Gastroesophageal sphincter (tissue), 3 donors: ENCODE data around the gene CELSR2.

Experiments
- POLR2A ChIP-seq, 2 donors: fragments of 450-650 bp; IDR thresholded peaks; one replicate each; pipeline ENCODE4 v1.6.1; 2017; ENCODE audit warnings: antibody characterized with exemption in 2 of 2, mild to moderate bottlenecking in 2 of 2, moderate library complexity in 1 of 2
- TF ChIP-seq, protein P1 (sequence below), 4 experiments: fragments of 200-600 bp in 2 of 4; fragments of 450-650 bp in 2 of 4; sonication (generic) in 1 of 4; IDR thresholded peaks; one replicate each; pipeline ENCODE4 v1.5.1; 2017 to 2019; ENCODE audit warnings: antibody characterized with exemption in 4 of 4, mild to moderate bottlenecking in 2 of 4, moderate library complexity in 2 of 4

DNA sequence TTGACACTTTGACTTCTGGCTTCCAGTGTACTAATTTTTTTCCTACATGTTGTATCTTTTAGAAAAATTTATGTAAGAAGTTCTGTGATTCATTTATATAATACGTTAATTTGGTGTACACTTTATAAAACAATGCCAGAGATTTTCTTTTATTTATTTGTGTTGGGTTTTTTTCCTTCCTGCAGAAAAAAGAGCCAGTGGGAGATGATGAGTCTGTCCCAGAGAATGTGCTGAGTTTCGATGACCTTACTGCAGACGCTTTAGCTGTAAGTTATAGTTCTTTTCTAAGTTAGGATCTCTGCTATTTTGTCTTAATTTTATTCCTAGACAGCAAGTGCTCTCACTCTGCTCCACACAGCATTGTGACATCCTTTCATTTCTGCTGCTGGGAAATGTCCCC, 21.2 kb upstream of the CELSR2 start:
- TF ChIP-seq, protein P1, sequence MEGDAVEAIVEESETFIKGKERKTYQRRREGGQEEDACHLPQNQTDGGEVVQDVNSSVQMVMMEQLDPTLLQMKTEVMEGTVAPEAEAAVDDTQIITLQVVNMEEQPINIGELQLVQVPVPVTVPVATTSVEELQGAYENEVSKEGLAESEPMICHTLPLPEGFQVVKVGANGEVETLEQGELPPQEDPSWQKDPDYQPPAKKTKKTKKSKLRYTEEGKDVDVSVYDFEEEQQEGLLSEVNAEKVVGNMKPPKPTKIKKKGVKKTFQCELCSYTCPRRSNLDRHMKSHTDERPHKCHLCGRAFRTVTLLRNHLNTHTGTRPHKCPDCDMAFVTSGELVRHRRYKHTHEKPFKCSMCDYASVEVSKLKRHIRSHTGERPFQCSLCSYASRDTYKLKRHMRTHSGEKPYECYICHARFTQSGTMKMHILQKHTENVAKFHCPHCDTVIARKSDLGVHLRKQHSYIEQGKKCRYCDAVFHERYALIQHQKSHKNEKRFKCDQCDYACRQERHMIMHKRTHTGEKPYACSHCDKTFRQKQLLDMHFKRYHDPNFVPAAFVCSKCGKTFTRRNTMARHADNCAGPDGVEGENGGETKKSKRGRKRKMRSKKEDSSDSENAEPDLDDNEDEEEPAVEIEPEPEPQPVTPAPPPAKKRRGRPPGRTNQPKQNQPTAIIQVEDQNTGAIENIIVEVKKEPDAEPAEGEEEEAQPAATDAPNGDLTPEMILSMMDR (IDR thresholded peaks at IDR 0.05) = no peak
- TF ChIP-seq POLR2A (IDR thresholded peaks at IDR 0.05) = no peak
